Mammary epithelial cell (primary cell): ENCODE measurements around the gene CEP170.

ENCODE experiments used
- CTCF ChIP-seq, 2 donors: IDR thresholded peaks in 1 of 2; conservative IDR thresholded peaks in 1 of 2; 2 replicates each; pipeline ENCODE4 v1.5.1; 2011 to 2012; ENCODE audit warnings: inconsistent platforms in 2 of 2, low read length in 2 of 2, mild to moderate bottlenecking in 2 of 2, control low read depth in 1 of 2, low read depth in 1 of 2; ENCODE audit not compliant: insufficient read depth in 1 of 2; ENCODE audit errors: extremely low read depth in 1 of 2
- EZH2 ChIP-seq: IDR thresholded peaks from 2 replicates; pipeline ENCODE4 v1.6.1; 2012; ENCODE audit warnings: low read length, inconsistent platforms, borderline replicate concordance

GRCh38 chr1:243275316-243275715 lies 20.2 kb upstream of the CEP170 start:
- TF ChIP-seq CTCF (conservative IDR thresholded peaks at IDR 0.05 in 1 of 2, IDR thresholded peaks at IDR 0.05 in 1 of 2; ENCODE audit: extremely low read depth in 1 of 2, insufficient read depth in 1 of 2, low read depth in 1 of 2, low read length in 2 of 2): no peak
- no peak for TF ChIP-seq EZH2
